Measurements from ENCODE around the gene KASH5. TPM values are rescaled to one million over a fixed set of nuclear protein-coding genes. Genes with fewer than 3 reads are reported as not detected.

The KASH5 gene
- total and polyA plus RNA-seq, 2 of the 4 experiments (the other 2 are of a cell fraction): not detected

DNA sequence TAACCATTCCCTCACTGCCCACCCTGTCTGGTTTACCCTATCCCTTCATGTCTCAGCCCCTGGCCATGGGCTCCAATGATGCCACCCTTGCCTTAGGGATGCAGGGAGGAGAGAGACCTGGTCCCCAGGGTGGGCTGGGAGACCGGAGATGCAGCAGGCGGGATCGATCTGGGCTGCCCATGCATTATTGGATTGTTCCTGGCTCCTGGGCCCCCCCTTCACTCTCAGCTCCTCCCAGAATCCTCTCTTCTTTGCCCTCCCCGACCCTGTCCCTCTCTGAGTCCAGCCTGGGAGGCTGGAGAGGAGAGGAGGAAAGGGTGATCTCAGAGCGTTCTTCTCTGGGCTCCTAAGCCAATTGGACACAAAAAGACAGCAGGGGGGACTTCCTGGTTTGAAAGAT is 5.8 kb downstream of the KASH5 start:
- Histone ChIP-seq H2AK5ac (ENCODE audit: low read depth, low read length) (no peak overlapping the region), H4K5ac (ENCODE audit: low read depth, low read length) (no peak overlapping the region), H4K91ac (ENCODE audit: insufficient read depth, low read depth, low read length) (no peak overlapping the region), H3K36me3 (ENCODE audit: control insufficient read depth, insufficient read depth, low read length) (no peaks in the 10 kb centered on the region), H3K56ac (ENCODE audit: extremely low read depth, insufficient read depth, low read length) (no peak overlapping the region), H4K8ac (ENCODE audit: low read depth in 2 of 2, low read length in 2 of 2) (no peak overlapping the region), H3K4me3 (ENCODE audit: insufficient read depth, low read depth, low read length) (no peak overlapping the region), H3K4me2 (ENCODE audit: low read depth, low read length) (no peak overlapping the region), H2BK5ac (ENCODE audit: low read depth, low read length, poor library complexity, severe bottlenecking) (no peak overlapping the region), H2AK9ac (replicated peaks; ENCODE audit: low read depth, low read length, poor library complexity) (no peak overlapping the region), H2BK20ac (ENCODE audit: low read depth, low read length) (no peak overlapping the region), H3K79me1 (ENCODE audit: low read depth in 1 of 2, low read length in 2 of 2) (no peaks in the 10 kb centered on the region), H2AFZ (replicated peaks; ENCODE audit: low read length, poor library complexity) (no peak overlapping the region), H3K4me1 (ENCODE audit: control insufficient read depth, insufficient read depth, low read length) (no peaks in the 10 kb centered on the region), H3K14ac (replicated peaks; ENCODE audit: low read depth, low read length) (no peak overlapping the region), H3K4ac (ENCODE audit: low read depth, low read length) (no peak overlapping the region), H3K27ac (ENCODE audit: insufficient read depth, low read length) (no peak overlapping the region), H3K18ac (ENCODE audit: low read depth, low read length) (no peak overlapping the region), H3K23ac (ENCODE audit: low read depth, low read length) (no peak overlapping the region), H3K27me3 (ENCODE audit: control insufficient read depth, insufficient read depth, low read length) (peaks cover 59% of the 10 kb centered on the region), H4K20me1 (ENCODE audit: insufficient read depth, low read length) (no peaks in the 10 kb centered on the region), H2BK120ac (ENCODE audit: low read depth, low read length) (no peak overlapping the region), H3K9me1 (ENCODE audit: insufficient read depth, low read length) (no peaks in the 10 kb centered on the region), H3K9ac (ENCODE audit: low read depth, low read length) (no peak overlapping the region), H3K9me3 (ENCODE audit: control insufficient read depth, insufficient read depth, low read length) (no peaks in the 10 kb centered on the region), H2BK15ac (ENCODE audit: low read depth, low read length) (no peak overlapping the region)
- no TSS peak for BruUV-seq (replicated peaks)
- WGBS, 2 experiments (ENCODE audit: extremely low coverage in 2 of 2, insufficient read length in 1 of 2): no CpG with 5 or more reads among the region's 5 CpGs
- no peak for DNase-seq
- no peak for ATAC-seq (ENCODE audit: low read depth)
- dilution Hi-C loops (cut with HindIII; ENCODE audit: low sequenced_read_pairs, unreplicated experiment): no loop called here
- intact Hi-C loops (cut with micrococcal nuclease): no loop called here
- no peak for TF ChIP-seq RCOR1 (IDR thresholded peaks at IDR 0.05; ENCODE audit: insufficient replicate concordance, low read length)
- no peak for TF ChIP-seq SMC3 (IDR thresholded peaks at IDR 0.05; ENCODE audit: low read depth, low read length)
- no peak for TF ChIP-seq NFE2L2 (IDR thresholded peaks at IDR 0.05; ENCODE audit: low read depth, low read length)
- TF ChIP-seq, protein P1, sequence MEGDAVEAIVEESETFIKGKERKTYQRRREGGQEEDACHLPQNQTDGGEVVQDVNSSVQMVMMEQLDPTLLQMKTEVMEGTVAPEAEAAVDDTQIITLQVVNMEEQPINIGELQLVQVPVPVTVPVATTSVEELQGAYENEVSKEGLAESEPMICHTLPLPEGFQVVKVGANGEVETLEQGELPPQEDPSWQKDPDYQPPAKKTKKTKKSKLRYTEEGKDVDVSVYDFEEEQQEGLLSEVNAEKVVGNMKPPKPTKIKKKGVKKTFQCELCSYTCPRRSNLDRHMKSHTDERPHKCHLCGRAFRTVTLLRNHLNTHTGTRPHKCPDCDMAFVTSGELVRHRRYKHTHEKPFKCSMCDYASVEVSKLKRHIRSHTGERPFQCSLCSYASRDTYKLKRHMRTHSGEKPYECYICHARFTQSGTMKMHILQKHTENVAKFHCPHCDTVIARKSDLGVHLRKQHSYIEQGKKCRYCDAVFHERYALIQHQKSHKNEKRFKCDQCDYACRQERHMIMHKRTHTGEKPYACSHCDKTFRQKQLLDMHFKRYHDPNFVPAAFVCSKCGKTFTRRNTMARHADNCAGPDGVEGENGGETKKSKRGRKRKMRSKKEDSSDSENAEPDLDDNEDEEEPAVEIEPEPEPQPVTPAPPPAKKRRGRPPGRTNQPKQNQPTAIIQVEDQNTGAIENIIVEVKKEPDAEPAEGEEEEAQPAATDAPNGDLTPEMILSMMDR (conservative IDR thresholded peaks at IDR 0.05; ENCODE audit: low read depth, low read length): no peak
- TF ChIP-seq MXI1 (IDR thresholded peaks at IDR 0.05; ENCODE audit: borderline replicate concordance, low read depth, low read length): no peak
- TF ChIP-seq, protein P2, sequence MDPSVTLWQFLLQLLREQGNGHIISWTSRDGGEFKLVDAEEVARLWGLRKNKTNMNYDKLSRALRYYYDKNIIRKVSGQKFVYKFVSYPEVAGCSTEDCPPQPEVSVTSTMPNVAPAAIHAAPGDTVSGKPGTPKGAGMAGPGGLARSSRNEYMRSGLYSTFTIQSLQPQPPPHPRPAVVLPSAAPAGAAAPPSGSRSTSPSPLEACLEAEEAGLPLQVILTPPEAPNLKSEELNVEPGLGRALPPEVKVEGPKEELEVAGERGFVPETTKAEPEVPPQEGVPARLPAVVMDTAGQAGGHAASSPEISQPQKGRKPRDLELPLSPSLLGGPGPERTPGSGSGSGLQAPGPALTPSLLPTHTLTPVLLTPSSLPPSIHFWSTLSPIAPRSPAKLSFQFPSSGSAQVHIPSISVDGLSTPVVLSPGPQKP (IDR thresholded peaks at IDR 0.05; ENCODE audit: borderline replicate concordance, low read depth, low read length): no peak
- TF ChIP-seq CEBPB (IDR thresholded peaks at IDR 0.05; ENCODE audit: low read depth, low read length): no peak
- ChIA-PET POLR2A (ENCODE audit: unreplicated experiment) (interaction anchor here (1.2 kb wide), 1 partner anchor 59 kb away, joined by 3 read pairs; the partner anchor contains the start of gene ALDH16A1), CTCF (no interaction called here)
- in situ Hi-C loops (cut with MboI; ENCODE audit: low sequenced_read_pairs): loop anchor here (10.0 kb wide), 1 partner anchor 51 kb away; the partner anchor contains the start of gene SLC17A7

Data from IMR-90 (cell line).